T-helper 2 cell treated with Interferon-gamma antibody and Interleukin-4, amounts not matched to agents 5 μg/mL and 100 μg/mL, for 36 hours (primary cell): ENCODE results near the gene SH3TC1.

Experiments used
- DNase-seq: peaks from one replicate; pipeline ENCODE4 v3.0.0; 2021; ENCODE audit warnings: low spot score
- H3K27ac Mint-ChIP-seq: one replicate; pipeline ENCODE4 v1.8.0; 2021; ENCODE audit warnings: mild to moderate bottlenecking, mixed read lengths
- H3K27me3 Mint-ChIP-seq: one replicate; pipeline ENCODE4 v1.8.0; 2021; ENCODE audit warnings: low read depth, mixed read lengths
- H3K36me3 Mint-ChIP-seq: one replicate; pipeline ENCODE4 v1.8.0; 2021; ENCODE audit warnings: low read depth, mixed read lengths
- H3K4me1 Mint-ChIP-seq: one replicate; pipeline ENCODE4 v1.8.0; 2021; ENCODE audit warnings: low read depth, mixed read lengths
- H3K4me3 Mint-ChIP-seq: one replicate; pipeline ENCODE4 v1.8.0; 2022; ENCODE audit warnings: mild to moderate bottlenecking, moderate library complexity, mixed read lengths
- H3K9me3 Mint-ChIP-seq: one replicate; pipeline ENCODE4 v1.8.0; 2021; ENCODE audit warnings: mixed read lengths

The SH3TC1 gene

GRCh38 chr4:8235224-8235623 is 36.1 kb downstream of the SH3TC1 start:
- no peaks in the 10 kb centered on the region for H3K36me3 Mint-ChIP-seq
- no peak overlapping the region for H3K27ac Mint-ChIP-seq
- H3K4me1 Mint-ChIP-seq, result no peaks in the 10 kb centered on the region
- no peaks in the 10 kb centered on the region for H3K27me3 Mint-ChIP-seq
- DNase-seq, result no peak
- H3K9me3 Mint-ChIP-seq, result no peaks in the 10 kb centered on the region
- no peak overlapping the region for H3K4me3 Mint-ChIP-seq

GRCh38 chr4:8235686-8236085 is 36.6 kb downstream of the SH3TC1 start:
- Mint-ChIP-seq H3K4me3 (no peak overlapping the region), H3K4me1 (no peaks in the 10 kb centered on the region), H3K36me3 (no peaks in the 10 kb centered on the region), H3K27ac (no peak overlapping the region), H3K9me3 (no peaks in the 10 kb centered on the region), H3K27me3 (no peaks in the 10 kb centered on the region)
- DNase-seq, result no peak

GRCh38 chr4:8236106-8236919 is 37.2 kb downstream of the SH3TC1 start:
- no peak overlapping the region for H3K27ac Mint-ChIP-seq
- no peaks in the 10 kb centered on the region for H3K36me3 Mint-ChIP-seq
- no peaks in the 10 kb centered on the region for H3K4me1 Mint-ChIP-seq

GRCh38 chr4:8236920-8237195 is 37.8 kb downstream of the SH3TC1 start:
- H3K27ac Mint-ChIP-seq, result no peak overlapping the region
- no peaks in the 10 kb centered on the region for H3K9me3 Mint-ChIP-seq
- no peaks in the 10 kb centered on the region for H3K4me1 Mint-ChIP-seq
- DNase-seq, result no peak
- no peaks in the 10 kb centered on the region for H3K36me3 Mint-ChIP-seq
- no peaks in the 10 kb centered on the region for H3K27me3 Mint-ChIP-seq
- H3K4me3 Mint-ChIP-seq, result no peak overlapping the region

More at GRCh38 chr4:8236106-8236919, 37.2 kb downstream of the SH3TC1 start:
- no peak for DNase-seq
- H3K4me3 Mint-ChIP-seq, result no peak overlapping the region
- H3K27me3 Mint-ChIP-seq, result no peaks in the 10 kb centered on the region
- no peaks in the 10 kb centered on the region for H3K9me3 Mint-ChIP-seq

GRCh38 chr4:8237256-8237989 is 38.3 kb downstream of the SH3TC1 start:
- no peaks in the 10 kb centered on the region for H3K4me1 Mint-ChIP-seq
- DNase-seq, result no peak
- H3K4me3 Mint-ChIP-seq, result no peak overlapping the region
- H3K9me3 Mint-ChIP-seq, result no peaks in the 10 kb centered on the region
- no peak overlapping the region for H3K27ac Mint-ChIP-seq
- no peaks in the 10 kb centered on the region for H3K27me3 Mint-ChIP-seq
- no peaks in the 10 kb centered on the region for H3K36me3 Mint-ChIP-seq

GRCh38 chr4:8238036-8238511 is 39.0 kb downstream of the SH3TC1 start:
- DNase-seq, result no peak
- no peak overlapping the region for H3K27ac Mint-ChIP-seq
- no peaks in the 10 kb centered on the region for H3K4me1 Mint-ChIP-seq
- no peaks in the 10 kb centered on the region for H3K27me3 Mint-ChIP-seq
- H3K36me3 Mint-ChIP-seq, result no peaks in the 10 kb centered on the region
- H3K9me3 Mint-ChIP-seq, result no peaks in the 10 kb centered on the region
- H3K4me3 Mint-ChIP-seq, result no peak overlapping the region

GRCh38 chr4:8238515-8239053 is 39.5 kb downstream of the SH3TC1 start:
- H3K36me3 Mint-ChIP-seq, result no peaks in the 10 kb centered on the region

GRCh38 chr4:8239226-8239625 is 40.1 kb downstream of the SH3TC1 start:
- Mint-ChIP-seq H3K4me1 (no peaks in the 10 kb centered on the region), H3K4me3 (no peak overlapping the region), H3K27ac (no peak overlapping the region), H3K36me3 (no peaks in the 10 kb centered on the region), H3K27me3 (no peaks in the 10 kb centered on the region), H3K9me3 (no peaks in the 10 kb centered on the region)
- no peak for DNase-seq

More at GRCh38 chr4:8238515-8239053, 39.5 kb downstream of the SH3TC1 start:
- H3K9me3 Mint-ChIP-seq, result no peaks in the 10 kb centered on the region
- H3K27me3 Mint-ChIP-seq, result no peaks in the 10 kb centered on the region
- no peak overlapping the region for H3K27ac Mint-ChIP-seq
- no peaks in the 10 kb centered on the region for H3K4me1 Mint-ChIP-seq
- no peak for DNase-seq
- no peak overlapping the region for H3K4me3 Mint-ChIP-seq

- Mint-ChIP-seq H3K36me3 (no peaks in the 10 kb centered on the region), H3K27me3 (no peaks in the 10 kb centered on the region), H3K9me3 (no peaks in the 10 kb centered on the region), H3K4me3 (no peak overlapping the region), H3K4me1 (no peaks in the 10 kb centered on the region), H3K27ac (no peak overlapping the region)
- no peak for DNase-seq
These were observed 40.6 kb downstream of the SH3TC1 start for GRCh38 chr4:8239661-8240060.

GRCh38 chr4:8240211-8241041 is 41.3 kb downstream of the SH3TC1 start:
- no peak overlapping the region for H3K27ac Mint-ChIP-seq
- H3K4me1 Mint-ChIP-seq, result no peaks in the 10 kb centered on the region
- no peaks in the 10 kb centered on the region for H3K27me3 Mint-ChIP-seq
- H3K9me3 Mint-ChIP-seq, result no peaks in the 10 kb centered on the region
- DNase-seq, result no peak
- no peak overlapping the region for H3K4me3 Mint-ChIP-seq
- no peaks in the 10 kb centered on the region for H3K36me3 Mint-ChIP-seq

GRCh38 chr4:8241211-8241779 is 42.2 kb downstream of the SH3TC1 start:
- H3K9me3 Mint-ChIP-seq, result no peaks in the 10 kb centered on the region
- DNase-seq, result no peak
- H3K27me3 Mint-ChIP-seq, result no peaks in the 10 kb centered on the region
- H3K27ac Mint-ChIP-seq, result no peak overlapping the region
- H3K36me3 Mint-ChIP-seq, result no peaks in the 10 kb centered on the region
- no peak overlapping the region for H3K4me3 Mint-ChIP-seq
- H3K4me1 Mint-ChIP-seq, result no peaks in the 10 kb centered on the region

- no peak overlapping the region for H3K4me3 Mint-ChIP-seq
- H3K27me3 Mint-ChIP-seq, result no peaks in the 10 kb centered on the region
- H3K4me1 Mint-ChIP-seq, result no peaks in the 10 kb centered on the region
- no peaks in the 10 kb centered on the region for H3K36me3 Mint-ChIP-seq
- peak; percentile 59 for DNase-seq
- H3K9me3 Mint-ChIP-seq, result no peaks in the 10 kb centered on the region
- H3K27ac Mint-ChIP-seq, result no peak overlapping the region
These were observed 43.0 kb downstream of the SH3TC1 start for GRCh38 chr4:8241895-8242696.
